HEK293T (cell line): ENCODE measurements around the gene SERPIND1.

Experiments
- CTCF ChIA-PET: fragments of 350-600 bp; formaldehyde crosslinking; extraction: SDS; loops from one replicate; lab custom pipeline; 2021; ENCODE audit warnings: antibody characterized with exemption, inconsistent platforms; lab: Yijun Ruan, JAX
- POLR2A ChIA-PET: fragments of 350-600 bp; formaldehyde crosslinking; extraction: SDS; loops from one replicate; lab custom pipeline; 2020; ENCODE audit warnings: antibody characterized with exemption, inconsistent platforms; lab: Yijun Ruan, JAX
- DNase-seq: peaks from one replicate; pipeline ENCODE4 v3.0.0; 2012; ENCODE audit warnings: mixed read lengths; ENCODE audit errors: extremely low spot score
- CTBP1 ChIP-seq: fragments of 450-650 bp; IDR thresholded peaks from 2 replicates; pipeline ENCODE4 v1.6.1; 2016; ENCODE audit warnings: borderline replicate concordance
- ELF4 ChIP-seq: fragments of 450-650 bp; IDR thresholded peaks from 2 replicates; pipeline ENCODE4 v1.6.1; 2017; ENCODE audit warnings: antibody characterized with exemption
- FOXA1 ChIP-seq: fragments of 450-650 bp; IDR thresholded peaks from 2 replicates; pipeline ENCODE4 v1.6.1; 2016; ENCODE audit warnings: mild to moderate bottlenecking
- FOXK2 ChIP-seq: fragments of 450-650 bp; IDR thresholded peaks from 2 replicates; pipeline ENCODE4 v1.6.1; 2016; ENCODE audit warnings: mild to moderate bottlenecking
- FOXM1 ChIP-seq: fragments of 450-650 bp; IDR thresholded peaks from 2 replicates; pipeline ENCODE4 v1.6.1; 2017; ENCODE audit warnings: mild to moderate bottlenecking, borderline replicate concordance
- HDGF ChIP-seq: fragments of 450-650 bp; IDR thresholded peaks from 2 replicates; pipeline ENCODE4 v1.6.1; 2017; ENCODE audit warnings: antibody characterized with exemption, borderline replicate concordance
- L3MBTL2 ChIP-seq: fragments of 450-650 bp; conservative IDR thresholded peaks from 2 replicates; pipeline ENCODE4 v1.6.1; 2016; ENCODE audit warnings: mild to moderate bottlenecking
- LEF1 ChIP-seq: fragments of 450-650 bp; IDR thresholded peaks from 2 replicates; pipeline ENCODE4 v1.6.1; 2017; ENCODE audit warnings: mild to moderate bottlenecking, borderline replicate concordance
- NFRKB ChIP-seq: fragments of 450-650 bp; IDR thresholded peaks from 2 replicates; pipeline ENCODE4 v1.6.1; 2016; ENCODE audit warnings: mild to moderate bottlenecking, moderate library complexity
- PKNOX1 ChIP-seq: fragments of 450-650 bp; IDR thresholded peaks from 2 replicates; pipeline ENCODE4 v1.6.1; 2016
- SP1 ChIP-seq: fragments of 450-650 bp; IDR thresholded peaks from 2 replicates; pipeline ENCODE4 v1.6.1; 2017
- TARDBP ChIP-seq: fragments of 450-650 bp; IDR thresholded peaks from 2 replicates; pipeline ENCODE4 v1.6.1; 2016
- ZNF384 ChIP-seq: fragments of 450-650 bp; IDR thresholded peaks from 2 replicates; pipeline ENCODE4 v1.6.1; 2016

SERPIND1 gene

GRCh38 chr22:20834206-20834605, 60.3 kb downstream of the SERPIND1 start:
- CTCF ChIA-PET: no interaction called here
- no peak for DNase-seq
- POLR2A ChIA-PET: no interaction called here
- TF ChIP-seq TARDBP: no peak
- no peak for TF ChIP-seq NFRKB
- TF ChIP-seq HDGF: no peak
- no peak for TF ChIP-seq FOXM1
- no peak for TF ChIP-seq CTBP1
- TF ChIP-seq ELF4: no peak
- TF ChIP-seq SP1: no peak

GRCh38 chr22:20834725-20835124, 60.8 kb downstream of the SERPIND1 start:
- POLR2A ChIA-PET: no interaction called here
- TF ChIP-seq FOXA1: no peak
- TF ChIP-seq FOXK2: no peak
- TF ChIP-seq NFRKB: no peak
- no peak for TF ChIP-seq HDGF
- no peak for TF ChIP-seq FOXM1
- no peak for TF ChIP-seq PKNOX1
- TF ChIP-seq ZNF384: no peak
- TF ChIP-seq TARDBP: no peak
- TF ChIP-seq L3MBTL2: no peak
- no peak for TF ChIP-seq LEF1
- no peak for TF ChIP-seq CTBP1
- no peak for DNase-seq
- CTCF ChIA-PET: no interaction called here
